ENCODE results near the gene GALNT7. TPM values are rescaled to one million over a fixed set of nuclear protein-coding genes. Genes with fewer than 3 reads are reported as not detected.

GALNT7 gene
- total and polyA plus RNA-seq, 2 of the 13 experiments (the other 11 are each of a cell fraction or from before 2014, with no cell fraction given) = 0.08 to 0.13 TPM

GRCh38 chr4:173291899-173292298 lies 123.3 kb downstream of the GALNT7 start:
- FAIRE-seq (no peak), ATAC-seq (no peak), DNase-seq (ENCODE audit: low spot score) (no peak)
- H3K27ac ChIP-seq (ENCODE audit: extremely low read length, insufficient read depth, low read length) = no peak overlapping the region
- TF ChIP-seq, protein P1, sequence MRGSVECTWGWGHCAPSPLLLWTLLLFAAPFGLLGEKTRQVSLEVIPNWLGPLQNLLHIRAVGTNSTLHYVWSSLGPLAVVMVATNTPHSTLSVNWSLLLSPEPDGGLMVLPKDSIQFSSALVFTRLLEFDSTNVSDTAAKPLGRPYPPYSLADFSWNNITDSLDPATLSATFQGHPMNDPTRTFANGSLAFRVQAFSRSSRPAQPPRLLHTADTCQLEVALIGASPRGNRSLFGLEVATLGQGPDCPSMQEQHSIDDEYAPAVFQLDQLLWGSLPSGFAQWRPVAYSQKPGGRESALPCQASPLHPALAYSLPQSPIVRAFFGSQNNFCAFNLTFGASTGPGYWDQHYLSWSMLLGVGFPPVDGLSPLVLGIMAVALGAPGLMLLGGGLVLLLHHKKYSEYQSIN (CRISPR knock-in tag; IDR thresholded peaks at IDR 0.05; ENCODE audit: borderline replicate concordance) = no peak
- TF ChIP-seq ZNF510 (CRISPR knock-in tag; IDR thresholded peaks at IDR 0.05; ENCODE audit: low read depth) = no peak
- TF ChIP-seq THYN1 (CRISPR knock-in tag; IDR thresholded peaks at IDR 0.05; ENCODE audit: borderline replicate concordance, low read depth) = no peak
- TF ChIP-seq SRSF9 (IDR thresholded peaks at IDR 0.05; ENCODE audit: borderline replicate concordance, insufficient read depth, low read depth, low read length, poor library complexity, severe bottlenecking) = no peak
- no peak for TF ChIP-seq CBX5 (CRISPR knock-in tag; IDR thresholded peaks at IDR 0.05; ENCODE audit: borderline replicate concordance)
- no peak for TF ChIP-seq SYNCRIP (IDR thresholded peaks at IDR 0.05; ENCODE audit: insufficient read depth, low read depth, low read length)
- TF ChIP-seq, protein P2, sequence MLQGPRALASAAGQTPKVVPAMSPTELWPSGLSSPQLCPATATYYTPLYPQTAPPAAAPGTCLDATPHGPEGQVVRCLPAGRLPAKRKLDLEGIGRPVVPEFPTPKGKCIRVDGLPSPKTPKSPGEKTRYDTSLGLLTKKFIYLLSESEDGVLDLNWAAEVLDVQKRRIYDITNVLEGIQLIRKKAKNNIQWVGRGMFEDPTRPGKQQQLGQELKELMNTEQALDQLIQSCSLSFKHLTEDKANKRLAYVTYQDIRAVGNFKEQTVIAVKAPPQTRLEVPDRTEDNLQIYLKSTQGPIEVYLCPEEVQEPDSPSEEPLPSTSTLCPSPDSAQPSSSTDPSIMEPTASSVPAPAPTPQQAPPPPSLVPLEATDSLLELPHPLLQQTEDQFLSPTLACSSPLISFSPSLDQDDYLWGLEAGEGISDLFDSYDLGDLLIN (CRISPR knock-in tag; IDR thresholded peaks at IDR 0.05; ENCODE audit: borderline replicate concordance) = no peak
- TF ChIP-seq, protein P3, sequence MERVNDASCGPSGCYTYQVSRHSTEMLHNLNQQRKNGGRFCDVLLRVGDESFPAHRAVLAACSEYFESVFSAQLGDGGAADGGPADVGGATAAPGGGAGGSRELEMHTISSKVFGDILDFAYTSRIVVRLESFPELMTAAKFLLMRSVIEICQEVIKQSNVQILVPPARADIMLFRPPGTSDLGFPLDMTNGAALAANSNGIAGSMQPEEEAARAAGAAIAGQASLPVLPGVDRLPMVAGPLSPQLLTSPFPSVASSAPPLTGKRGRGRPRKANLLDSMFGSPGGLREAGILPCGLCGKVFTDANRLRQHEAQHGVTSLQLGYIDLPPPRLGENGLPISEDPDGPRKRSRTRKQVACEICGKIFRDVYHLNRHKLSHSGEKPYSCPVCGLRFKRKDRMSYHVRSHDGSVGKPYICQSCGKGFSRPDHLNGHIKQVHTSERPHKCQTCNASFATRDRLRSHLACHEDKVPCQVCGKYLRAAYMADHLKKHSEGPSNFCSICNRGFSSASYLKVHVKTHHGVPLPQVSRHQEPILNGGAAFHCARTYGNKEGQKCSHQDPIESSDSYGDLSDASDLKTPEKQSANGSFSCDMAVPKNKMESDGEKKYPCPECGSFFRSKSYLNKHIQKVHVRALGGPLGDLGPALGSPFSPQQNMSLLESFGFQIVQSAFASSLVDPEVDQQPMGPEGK (CRISPR knock-in tag; IDR thresholded peaks at IDR 0.05) = no peak
- no peak for TF ChIP-seq ZNF777 (CRISPR knock-in tag; IDR thresholded peaks at IDR 0.05)
- TF ChIP-seq MBD4 (IDR thresholded peaks at IDR 0.05; ENCODE audit: borderline replicate concordance, low read length) = no peak
- TF ChIP-seq, protein P4, sequence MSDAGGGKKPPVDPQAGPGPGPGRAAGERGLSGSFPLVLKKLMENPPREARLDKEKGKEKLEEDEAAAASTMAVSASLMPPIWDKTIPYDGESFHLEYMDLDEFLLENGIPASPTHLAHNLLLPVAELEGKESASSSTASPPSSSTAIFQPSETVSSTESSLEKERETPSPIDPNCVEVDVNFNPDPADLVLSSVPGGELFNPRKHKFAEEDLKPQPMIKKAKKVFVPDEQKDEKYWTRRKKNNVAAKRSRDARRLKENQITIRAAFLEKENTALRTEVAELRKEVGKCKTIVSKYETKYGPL (CRISPR knock-in tag; IDR thresholded peaks at IDR 0.05) = no peak
- TF ChIP-seq ZNF12 (CRISPR knock-in tag; IDR thresholded peaks at IDR 0.05) = no peak
- TF ChIP-seq ZC3H4 (CRISPR knock-in tag; IDR thresholded peaks at IDR 0.05; ENCODE audit: borderline replicate concordance) = no peak
- H3K36me3 ChIP-seq (replicated peaks in 1 of 2; ENCODE audit: control insufficient read depth in 1 of 2, insufficient read depth in 2 of 2, low read length in 2 of 2) = no peaks in the 10 kb centered on the region
- H3K9ac ChIP-seq (ENCODE audit: insufficient read depth, low read depth, low read length) = no peak overlapping the region
- H3K9me3 ChIP-seq (ENCODE audit: low read length) = peaks cover 10% of the 10 kb centered on the region
- WGBS (ENCODE audit: low lambda C conversion rate) = 5% methylated on average over 5 of the region's 5 CpGs
- no peak overlapping the region for H2AFZ ChIP-seq (ENCODE audit: low read length)
- no peaks in the 10 kb centered on the region for H3K4me1 ChIP-seq (ENCODE audit: insufficient read depth, low read length)
- no peak overlapping the region for H3K4me2 ChIP-seq (ENCODE audit: low read depth, low read length)
- 0 out of 5 replicates have a peak, but pooled peaks cover 0 to 8% of the 10 kb centered on the region in 2 experiments for H3K27me3 ChIP-seq (ENCODE audit: control insufficient read depth in 1 of 2, insufficient read depth in 2 of 2, low read length in 2 of 2)
- H3K4me3 ChIP-seq (replicated peaks in 1 of 3; ENCODE audit: insufficient read depth in 1 of 3, low read depth in 2 of 3, low read length in 3 of 3) = no peak overlapping the region
- in situ Hi-C loops (cut with HindIII; ENCODE audit: extremely low pct_ligation_motif_present, low pct_unique_long_range_greater_than_20kb) = no loop called here
- H4K20me1 ChIP-seq (ENCODE audit: insufficient read depth, low read length) = no peaks in the 10 kb centered on the region; the same call in 1 of the 2 replicates
- intact Hi-C loops (cut with micrococcal nuclease; ENCODE audit: unreplicated experiment) = no loop called here
- no TSS peak for BruUV-seq (replicated peaks)
- POLR2A ChIA-PET = no interaction called here
- no peaks in the 10 kb centered on the region for H3K79me2 ChIP-seq (ENCODE audit: insufficient read depth, low read length)
- CTCF ChIA-PET (ENCODE audit: low intra/inter-chr PET ratio, low total read pairs) = no interaction called here

Data from HepG2 (cell line).